Endothelial cell of umbilical vein (primary cell): ENCODE measurements around the gene TFAP2E. TPM values are rescaled to one million over a fixed set of nuclear protein-coding genes. Genes with fewer than 3 reads are reported as not detected.

Experiments
- BruUV-seq: library from RNA; stranded (reverse); fragments of 400-500 nt; replicated peaks from 2 replicates; lab custom pipeline; 2021; lab: Mats Ljungman, UMichigan
- CTCF ChIA-PET: fragments of 300-600, 350-600 bp; sonication (Branson Sonifier 250); formaldehyde crosslinking; loops from one replicate; lab custom pipeline; 2021; ENCODE audit warnings: antibody characterized with exemption, inconsistent platforms; lab: Charles Lee
- POLR2A ChIA-PET: fragments of 300-600, 350-600 bp; sonication (Branson Sonifier 250); formaldehyde crosslinking; loops from one replicate; lab custom pipeline; 2021; ENCODE audit warnings: antibody characterized with exemption, inconsistent platforms; lab: Charles Lee
- DNase-seq: peaks from one replicate; pipeline ENCODE4 v3.0.0-alpha.2; 2011; ENCODE audit warnings: low read depth, low spot score
- FAIRE-seq: peaks from 2 replicates; lab custom pipeline; 2011; peaks lifted over from hg19 to GRCh38; lab: Jason Lieb, UNC
- H2AFZ ChIP-seq: 2 replicates; pipeline ENCODE4 v1.6.0; 2012; ENCODE audit warnings: low read depth, low read length, control low read depth, inconsistent platforms
- H3K27ac ChIP-seq: 2 replicates; pipeline ENCODE4 v1.5.1; 2011; ENCODE audit warnings: low read depth, mild to moderate bottlenecking, control low read depth, low read length, moderate library complexity; ENCODE audit not compliant: insufficient read depth
- H3K27me3 ChIP-seq, 2 experiments: 2 replicates each; pipeline versions ENCODE4 v1.6.0 to v1.6.1; 2011; ENCODE audit warnings: low read length in 2 of 2, mixed read lengths in 1 of 2; ENCODE audit not compliant: control insufficient read depth in 2 of 2, insufficient read depth in 2 of 2
- H3K36me3 ChIP-seq, 2 experiments: 2 replicates in 1 of 2; 3 replicates in 1 of 2; pipeline ENCODE4 v1.5.1; 2011; ENCODE audit warnings: low read length in 2 of 2, mild to moderate bottlenecking in 1 of 2, moderate library complexity in 1 of 2; ENCODE audit not compliant: control insufficient read depth in 2 of 2, insufficient read depth in 2 of 2; ENCODE audit errors: extremely low read depth in 1 of 2
- H3K4me1 ChIP-seq: 3 replicates; pipeline ENCODE4 v1.5.1; 2011; ENCODE audit warnings: mild to moderate bottlenecking, low read length; ENCODE audit not compliant: control insufficient read depth, insufficient read depth; ENCODE audit errors: extremely low read depth
- H3K4me2 ChIP-seq: 2 replicates; pipeline ENCODE4 v1.6.1; 2011; ENCODE audit warnings: low read length, control low read depth, mixed read lengths; ENCODE audit not compliant: insufficient read depth
- H3K4me3 ChIP-seq, 3 experiments: fragments of 200-600 bp in 1 of 3; sonication (generic), shearing (Covaris generic) in 1 of 3; replicated peaks in 1 of 3; 2 replicates each; pipeline ENCODE4 v1.5.1; 2011 to 2016; ENCODE audit warnings: control low read depth in 3 of 3, low read length in 3 of 3, mild to moderate bottlenecking in 2 of 3, inconsistent platforms in 1 of 3, low read depth in 1 of 3, moderate library complexity in 1 of 3; ENCODE audit not compliant: insufficient read depth in 1 of 3
- H3K79me2 ChIP-seq: 2 replicates; pipeline ENCODE4 v1.6.0; 2012; ENCODE audit warnings: low read length, inconsistent platforms; ENCODE audit not compliant: control insufficient read depth, insufficient read depth
- H3K9ac ChIP-seq: replicated peaks from 2 replicates; pipeline ENCODE3; 2011; ENCODE audit warnings: low read length, control low read depth; ENCODE audit not compliant: insufficient read depth; ENCODE audit errors: extremely low read depth
- H3K9me1 ChIP-seq: replicated peaks from 3 replicates; pipeline ENCODE4 v1.6.0; 2011; ENCODE audit warnings: mild to moderate bottlenecking, low read length; ENCODE audit not compliant: control insufficient read depth, insufficient read depth; ENCODE audit errors: extremely low read depth
- H3K9me3 ChIP-seq: replicated peaks from 2 replicates; pipeline ENCODE4 v1.5.1; 2012; ENCODE audit warnings: low read length, inconsistent platforms; ENCODE audit not compliant: control insufficient read depth, insufficient read depth
- H4K20me1 ChIP-seq: replicated peaks from 2 replicates; pipeline ENCODE3; 2011; ENCODE audit warnings: mild to moderate bottlenecking, low read length; ENCODE audit not compliant: control insufficient read depth, insufficient read depth; ENCODE audit errors: extremely low read depth
- EZH2 ChIP-seq: IDR thresholded peaks from 2 replicates; pipeline ENCODE4 v1.6.1; 2012; ENCODE audit warnings: borderline replicate concordance, low read depth, mild to moderate bottlenecking, moderate library complexity, low read length, inconsistent platforms; ENCODE audit not compliant: severe bottlenecking
- FOS ChIP-seq: IDR thresholded peaks from 2 replicates; pipeline ENCODE4 v1.6.1; 2011; ENCODE audit warnings: mild to moderate bottlenecking, low read length, moderate library complexity, borderline replicate concordance; ENCODE audit not compliant: insufficient read depth
- GATA2 ChIP-seq: IDR thresholded peaks from 2 replicates; pipeline ENCODE4 v1.7.0; 2011; ENCODE audit warnings: low read depth, mild to moderate bottlenecking, moderate library complexity, mixed read lengths, low read length; ENCODE audit not compliant: insufficient read length, insufficient read depth
- JUN ChIP-seq: IDR thresholded peaks from 2 replicates; pipeline ENCODE4 v1.6.1; 2011; ENCODE audit warnings: borderline replicate concordance, low read depth; ENCODE audit not compliant: insufficient read length, insufficient read depth
- MYC ChIP-seq: IDR thresholded peaks from one replicate; pipeline ENCODE4 v1.6.1; 2011; ENCODE audit warnings: mild to moderate bottlenecking, low read depth, low read length
- POLR2A ChIP-seq: IDR thresholded peaks from 2 replicates; pipeline ENCODE4 v1.6.1; 2012; ENCODE audit warnings: low read depth, mild to moderate bottlenecking, control low read depth, low read length
- POLR2AphosphoS5 ChIP-seq: IDR thresholded peaks from 2 replicates; pipeline ENCODE4 v1.6.1; 2012; ENCODE audit warnings: low read depth, mild to moderate bottlenecking, control low read depth, low read length, moderate library complexity; ENCODE audit not compliant: insufficient read depth
- dilution Hi-C: fragments of 300-500 bp; cut with MboI; formaldehyde crosslinking; loops from one replicate; pipeline ENCODE4 v1.15.0; 2019; ENCODE audit warnings: low sequenced_read_pairs; ENCODE audit not compliant: extremely low pct_ligation_motif_present
- intact Hi-C: fragments of 100-400 bp; cut with micrococcal nuclease; formaldehyde crosslinking; loops from one replicate; pipeline ENCODE4 v1.10.0; 2022
- polyA plus RNA-seq, 4 experiments: library from polyadenylated mRNA; depleted of rRNA in 3 of 4; stranded (reverse) in 3 of 4; unstranded in 1 of 4; fragments of >200 nt; gene quantifications; 2 replicates each; pipeline versions ENCODE4 v1.2.1 to v1.2.3, GENCODE V29; 2011 to 2012; ENCODE audit warnings: missing spikeins in 1 of 4
- total RNA-seq: library from RNA; stranded (reverse); gene quantifications from 2 replicates; pipeline ENCODE4 v1.2.3, GENCODE V29; 2021
- TF ChIP-seq, protein P1 (sequence below), 2 donors: IDR thresholded peaks; 1 replicate in 1 of 2; 2 replicates in 1 of 2; pipeline ENCODE4 v1.5.1; 2011; ENCODE audit warnings: low read length in 2 of 2, mild to moderate bottlenecking in 2 of 2, moderate library complexity in 2 of 2, control low read depth in 1 of 2, inconsistent platforms in 1 of 2, low read depth in 1 of 2; ENCODE audit not compliant: insufficient read depth in 1 of 2; ENCODE audit errors: extremely low read depth in 1 of 2
- TF ChIP-seq, protein P2 (sequence below): IDR thresholded peaks from 2 replicates; pipeline ENCODE4 v1.6.1; 2011; ENCODE audit not compliant: insufficient read depth, insufficient read length

The TFAP2E gene
- total and polyA plus RNA-seq, 2 donors (not counting 3 experiments of a cell fraction or from before 2014, with no cell fraction given), result 0.06 TPM; not detected in 1

DNA sequence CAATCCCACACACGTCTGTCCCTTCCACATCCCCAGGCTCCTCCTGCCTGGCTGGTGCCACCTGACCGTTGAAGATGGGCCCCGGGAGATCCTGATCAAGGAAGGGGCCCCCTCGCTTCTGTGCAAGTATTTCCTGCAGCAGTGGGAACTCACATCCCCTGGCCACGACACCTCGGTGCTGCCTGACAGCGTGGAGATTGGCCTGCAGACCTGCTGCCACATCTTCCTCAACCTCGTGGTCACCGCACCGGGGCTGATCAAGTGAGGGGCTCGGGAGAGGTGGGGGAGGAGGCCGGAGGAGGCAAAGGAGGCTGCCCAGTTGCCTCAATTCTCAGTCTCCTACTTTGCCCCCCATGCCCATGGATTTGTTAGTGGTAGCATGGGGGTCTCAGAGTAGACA is 9.9 kb upstream of the TFAP2E start:
- H4K20me1 ChIP-seq, result no peaks in the 10 kb centered on the region
- peaks cover 0 to 4% of the 10 kb centered on the region in 2 experiments for H3K36me3 ChIP-seq
- no peaks in the 10 kb centered on the region for H3K9me1 ChIP-seq
- H3K27ac ChIP-seq, result no peak overlapping the region
- TF ChIP-seq, protein P1, sequence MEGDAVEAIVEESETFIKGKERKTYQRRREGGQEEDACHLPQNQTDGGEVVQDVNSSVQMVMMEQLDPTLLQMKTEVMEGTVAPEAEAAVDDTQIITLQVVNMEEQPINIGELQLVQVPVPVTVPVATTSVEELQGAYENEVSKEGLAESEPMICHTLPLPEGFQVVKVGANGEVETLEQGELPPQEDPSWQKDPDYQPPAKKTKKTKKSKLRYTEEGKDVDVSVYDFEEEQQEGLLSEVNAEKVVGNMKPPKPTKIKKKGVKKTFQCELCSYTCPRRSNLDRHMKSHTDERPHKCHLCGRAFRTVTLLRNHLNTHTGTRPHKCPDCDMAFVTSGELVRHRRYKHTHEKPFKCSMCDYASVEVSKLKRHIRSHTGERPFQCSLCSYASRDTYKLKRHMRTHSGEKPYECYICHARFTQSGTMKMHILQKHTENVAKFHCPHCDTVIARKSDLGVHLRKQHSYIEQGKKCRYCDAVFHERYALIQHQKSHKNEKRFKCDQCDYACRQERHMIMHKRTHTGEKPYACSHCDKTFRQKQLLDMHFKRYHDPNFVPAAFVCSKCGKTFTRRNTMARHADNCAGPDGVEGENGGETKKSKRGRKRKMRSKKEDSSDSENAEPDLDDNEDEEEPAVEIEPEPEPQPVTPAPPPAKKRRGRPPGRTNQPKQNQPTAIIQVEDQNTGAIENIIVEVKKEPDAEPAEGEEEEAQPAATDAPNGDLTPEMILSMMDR (IDR thresholded peaks at IDR 0.05; ENCODE audit: extremely low read depth in 1 of 2, insufficient read depth in 1 of 2, low read depth in 1 of 2, low read length in 2 of 2), result no peak
- TF ChIP-seq MYC, result no peak
- TF ChIP-seq POLR2A, result no peak
- TF ChIP-seq FOS, result no peak
- TF ChIP-seq GATA2, result no peak
- TF ChIP-seq POLR2AphosphoS5, result no peak
- TF ChIP-seq, protein P2, sequence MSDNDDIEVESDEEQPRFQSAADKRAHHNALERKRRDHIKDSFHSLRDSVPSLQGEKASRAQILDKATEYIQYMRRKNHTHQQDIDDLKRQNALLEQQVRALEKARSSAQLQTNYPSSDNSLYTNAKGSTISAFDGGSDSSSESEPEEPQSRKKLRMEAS, result no peak
- no peak for TF ChIP-seq JUN
- TF ChIP-seq EZH2, result no peak
- no peaks in the 10 kb centered on the region for H3K4me1 ChIP-seq
- intact Hi-C loops (loop anchor here (5.0 kb wide), 1 partner anchor 711 kb away; no protein-coding TSS in a partner anchor), dilution Hi-C loops (no loop called here)
- no peak for DNase-seq
- H2AFZ ChIP-seq, result no peak overlapping the region
- ChIA-PET CTCF (interaction anchor here (0.6 to 8.5 kb wide), 2 partner anchors 111 to 167 kb away, joined by 3 to 155 read pairs; no protein-coding TSS in a partner anchor), POLR2A (no interaction called here)
- no peaks in the 10 kb centered on the region for H3K79me2 ChIP-seq
- H3K27me3 ChIP-seq, result no peaks in the 10 kb centered on the region
- no peak for FAIRE-seq
- H3K9ac ChIP-seq, result no peak overlapping the region
- no peak overlapping the region for H3K4me2 ChIP-seq
- no peak overlapping the region for H3K4me3 ChIP-seq
- BruUV-seq, result no TSS peak
- H3K9me3 ChIP-seq, result no peaks in the 10 kb centered on the region
